Omental fat pad (tissue), 4 donors: Measurements from ENCODE around the gene ZSCAN10. TPM values are rescaled to one million over a fixed set of nuclear protein-coding genes. Genes with fewer than 3 reads are reported as not detected.

Experiments used
- ATAC-seq: fragments of 150-250 bp; one replicate; pipeline ENCODE4 v1.9.1; 2016; ENCODE audit warnings: mild to moderate bottlenecking, moderate library complexity; ENCODE audit not compliant: low FRiP score
- DNase-seq: peaks from one replicate; pipeline ENCODE4 v3.0.0-alpha.2; 2019; ENCODE audit warnings: low spot score
- CTCF ChIP-seq, 3 donors: fragments of 450-650 bp; IDR thresholded peaks; one replicate each; pipeline ENCODE4 v1.5.1; 2016 to 2017; ENCODE audit warnings: antibody characterized with exemption in 3 of 3, mild to moderate bottlenecking in 3 of 3, moderate library complexity in 2 of 3
- total RNA-seq, 4 donors: library from RNA; depleted of rRNA; stranded (reverse); fragments of >200 nt; gene quantifications; one replicate each; pipeline ENCODE4 v1.1.0, GENCODE V29; 2016

The ZSCAN10 gene
- under 1 TPM in 1 of 4 donors, not detected in 3; 0.28 TPM for total RNA-seq

GRCh38 chr16:3098459-3099394, at the start of gene ZSCAN10:
ZSCAN10 (minus strand) TSS chr16:3099294; CDS start chr16:3092937, 6,357 bp downstream.
- no peak for TF ChIP-seq CTCF (IDR thresholded peaks at IDR 0.05)
- DNase-seq (no peak), ATAC-seq (no peak)

GRCh38 chr16:3148256-3149192, 49.4 kb upstream of the ZSCAN10 start:
- DNase-seq (no peak), ATAC-seq (no peak)
- no peak for TF ChIP-seq CTCF (IDR thresholded peaks at IDR 0.05)

- TF ChIP-seq CTCF (IDR thresholded peaks at IDR 0.05): no peak
- ATAC-seq: no peak
- no peak for DNase-seq
Measured at GRCh38 chr16:3147757-3148104, 48.6 kb upstream of the ZSCAN10 start.

- DNase-seq (no peak), ATAC-seq (no peak)
- no peak for TF ChIP-seq CTCF (IDR thresholded peaks at IDR 0.05)
Measured at GRCh38 chr16:3147046-3147756, 48.1 kb upstream of the ZSCAN10 start.

- ATAC-seq: no peak
- TF ChIP-seq CTCF (IDR thresholded peaks at IDR 0.05): no peak
- DNase-seq: no peak
Measured at GRCh38 chr16:3145660-3146059, 46.6 kb upstream of the ZSCAN10 start.

- DNase-seq (no peak), ATAC-seq (no peak)
- TF ChIP-seq CTCF (IDR thresholded peaks at IDR 0.05): no peak
Measured at GRCh38 chr16:3145151-3145550, 46.1 kb upstream of the ZSCAN10 start.
